ENCODE measurements around the gene DCLK1.

GRCh38 chr13:35764326-35765015 lies 366.7 kb downstream of the DCLK1 start:
- TF ChIP-seq POLR2A (IDR thresholded peaks at IDR 0.05; ENCODE audit: low read length), result no peak
- TF ChIP-seq GATA1 (IDR thresholded peaks at IDR 0.05; ENCODE audit: low read depth, low read length), result no peak

Data from erythroblast (primary cell).